Measurements from ENCODE around the gene MEP1A. TPM values are rescaled to one million over a fixed set of nuclear protein-coding genes. Genes with fewer than 3 reads are reported as not detected.
A peak's percentile ranks its signal among the peaks of the same experiment; 100 is the strongest.

The MEP1A gene
- total RNA-seq, 4 donors from 2014 or later: not detected

DNA sequence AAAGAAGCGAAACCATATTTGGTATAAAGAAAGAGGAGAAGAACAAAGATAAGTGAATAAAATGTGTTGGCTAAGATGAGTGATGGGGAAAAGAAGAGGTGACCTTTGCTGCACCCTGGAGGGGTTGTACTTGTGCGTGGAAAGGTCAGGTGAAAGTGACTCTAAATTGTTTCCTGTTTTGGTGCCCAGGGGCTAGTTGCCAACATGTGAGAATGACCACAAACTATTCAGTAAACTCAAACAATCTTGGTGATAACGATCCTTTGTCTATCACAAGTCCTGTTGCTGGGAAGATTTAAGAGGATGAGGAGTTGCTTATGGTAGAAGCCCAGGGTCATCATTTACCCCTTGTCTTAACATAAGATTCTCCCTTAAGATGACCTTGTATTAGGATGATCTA lies 70.6 kb downstream of the MEP1A start:
- ATAC-seq (ENCODE audit: low FRiP score) (no peak), DNase-seq (ENCODE audit: low spot score) (no peak)

GRCh38 chr6:46865221-46865620 lies 72.0 kb downstream of the MEP1A start:
- ATAC-seq (ENCODE audit: low FRiP score) (no peak), DNase-seq (ENCODE audit: low spot score) (no peak)
- no peak for TF ChIP-seq CTCF (IDR thresholded peaks at IDR 0.05)

More for the DNA sequence above, 70.6 kb downstream of the MEP1A start:
- TF ChIP-seq CTCF (IDR thresholded peaks at IDR 0.05): no peak

DNA sequence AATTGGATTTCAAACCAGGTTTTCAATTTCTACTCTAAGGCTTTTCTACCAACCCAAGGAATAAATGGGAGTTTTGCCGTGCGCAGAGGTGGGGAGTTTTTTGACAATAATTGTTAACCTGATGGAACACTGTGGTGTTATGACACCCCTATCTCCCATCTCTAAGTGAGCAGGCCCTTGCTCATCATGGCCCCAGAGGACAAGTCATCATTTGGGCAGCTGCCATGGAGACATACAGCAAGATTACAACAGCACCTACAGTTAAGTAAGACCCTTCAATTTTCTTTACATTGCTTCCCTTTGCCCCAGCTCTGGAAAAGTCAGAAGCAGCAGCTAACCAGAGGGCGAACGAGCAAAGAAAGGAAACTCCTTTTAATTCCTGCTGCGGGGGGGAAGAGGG lies 74.2 kb downstream of the MEP1A start:
- no peak for DNase-seq (ENCODE audit: low spot score)
- TF ChIP-seq CTCF (IDR thresholded peaks at IDR 0.05): no peak
- ATAC-seq (ENCODE audit: low FRiP score): no peak

GRCh38 chr6:46876126-46876525 lies 82.9 kb downstream of the MEP1A start:
- TF ChIP-seq CTCF (IDR thresholded peaks at IDR 0.05): no peak
- DNase-seq (ENCODE audit: low spot score): no peak
- ATAC-seq (ENCODE audit: low FRiP score): peak; percentile 48

GRCh38 chr6:46879003-46879402 lies 85.8 kb downstream of the MEP1A start:
- no peak for DNase-seq (ENCODE audit: low spot score)
- no peak for TF ChIP-seq CTCF (IDR thresholded peaks at IDR 0.05)
- ATAC-seq (ENCODE audit: low FRiP score): no peak

GRCh38 chr6:46882645-46883044 lies 89.5 kb downstream of the MEP1A start:
- TF ChIP-seq CTCF (IDR thresholded peaks at IDR 0.05): no peak
- DNase-seq (ENCODE audit: low spot score) (no peak), ATAC-seq (ENCODE audit: low FRiP score) (no peak)

- TF ChIP-seq CTCF (IDR thresholded peaks at IDR 0.05): no peak
- ATAC-seq (ENCODE audit: low FRiP score) (no peak), DNase-seq (ENCODE audit: low spot score) (no peak)
These were observed 94.8 kb downstream of the MEP1A start for GRCh38 chr6:46888031-46888430.

Measured in omental fat pad (tissue), 4 donors.